ENCODE results near the gene PLEKHH3.

DNA sequence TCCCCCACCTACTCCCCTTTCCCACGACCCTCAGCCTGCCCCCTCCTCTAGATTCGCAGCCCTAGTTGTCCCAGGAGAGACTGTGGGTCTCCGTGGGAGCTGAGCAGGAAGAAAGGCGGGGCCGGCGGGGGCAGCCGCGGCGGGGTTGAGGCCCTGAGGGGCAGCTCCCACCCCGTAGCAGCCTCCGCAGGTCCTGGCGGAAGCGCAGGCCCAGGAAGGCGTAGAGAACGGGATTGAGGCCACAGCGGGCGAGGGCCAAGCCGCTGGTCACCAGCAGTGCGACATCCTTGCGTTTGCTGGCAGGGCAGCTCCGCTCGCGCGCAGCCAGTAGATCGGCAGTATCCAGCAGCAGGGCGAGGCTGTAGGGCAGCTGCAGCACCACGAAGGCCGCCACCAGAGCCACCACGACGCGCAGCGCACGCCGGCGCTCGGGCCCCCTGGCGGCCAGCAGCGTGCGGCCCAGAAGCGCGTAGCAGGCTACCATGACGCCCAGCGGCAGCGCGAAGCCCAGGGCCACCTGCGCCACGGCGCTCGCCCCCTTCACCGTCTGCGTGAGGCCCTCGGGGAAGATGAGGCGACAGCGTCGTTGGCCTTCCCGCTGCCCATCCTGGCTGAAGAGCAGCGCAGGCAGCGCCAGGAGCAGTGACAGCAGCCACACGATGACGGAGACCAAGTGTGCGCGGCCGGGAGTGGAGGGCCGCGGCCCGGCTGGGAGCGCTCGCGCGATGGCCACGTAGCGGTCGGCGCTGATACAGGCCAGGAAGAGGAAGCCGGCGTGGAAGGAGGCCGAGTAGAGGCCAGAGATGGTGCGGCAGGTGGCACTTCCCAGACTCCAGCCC, 2.9 kb upstream of the PLEKHH3 start:
- TF ChIP-seq RAD21 (IDR thresholded peaks at IDR 0.05; ENCODE audit: low read depth): peak; percentile 43; the same call in 1 of the 2 replicates
- TF ChIP-seq, protein P1, sequence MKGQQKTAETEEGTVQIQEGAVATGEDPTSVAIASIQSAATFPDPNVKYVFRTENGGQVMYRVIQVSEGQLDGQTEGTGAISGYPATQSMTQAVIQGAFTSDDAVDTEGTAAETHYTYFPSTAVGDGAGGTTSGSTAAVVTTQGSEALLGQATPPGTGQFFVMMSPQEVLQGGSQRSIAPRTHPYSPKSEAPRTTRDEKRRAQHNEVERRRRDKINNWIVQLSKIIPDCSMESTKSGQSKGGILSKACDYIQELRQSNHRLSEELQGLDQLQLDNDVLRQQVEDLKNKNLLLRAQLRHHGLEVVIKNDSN (IDR thresholded peaks at IDR 0.05): no peak
- TF ChIP-seq EP300 (IDR thresholded peaks at IDR 0.05; ENCODE audit: borderline replicate concordance): no peak
- 0 out of 2 replicates have a peak, but pooled peaks have one; percentile 28 for TF ChIP-seq YY1 (IDR thresholded peaks at IDR 0.05; ENCODE audit: low read depth)
- TF ChIP-seq, protein P2, sequence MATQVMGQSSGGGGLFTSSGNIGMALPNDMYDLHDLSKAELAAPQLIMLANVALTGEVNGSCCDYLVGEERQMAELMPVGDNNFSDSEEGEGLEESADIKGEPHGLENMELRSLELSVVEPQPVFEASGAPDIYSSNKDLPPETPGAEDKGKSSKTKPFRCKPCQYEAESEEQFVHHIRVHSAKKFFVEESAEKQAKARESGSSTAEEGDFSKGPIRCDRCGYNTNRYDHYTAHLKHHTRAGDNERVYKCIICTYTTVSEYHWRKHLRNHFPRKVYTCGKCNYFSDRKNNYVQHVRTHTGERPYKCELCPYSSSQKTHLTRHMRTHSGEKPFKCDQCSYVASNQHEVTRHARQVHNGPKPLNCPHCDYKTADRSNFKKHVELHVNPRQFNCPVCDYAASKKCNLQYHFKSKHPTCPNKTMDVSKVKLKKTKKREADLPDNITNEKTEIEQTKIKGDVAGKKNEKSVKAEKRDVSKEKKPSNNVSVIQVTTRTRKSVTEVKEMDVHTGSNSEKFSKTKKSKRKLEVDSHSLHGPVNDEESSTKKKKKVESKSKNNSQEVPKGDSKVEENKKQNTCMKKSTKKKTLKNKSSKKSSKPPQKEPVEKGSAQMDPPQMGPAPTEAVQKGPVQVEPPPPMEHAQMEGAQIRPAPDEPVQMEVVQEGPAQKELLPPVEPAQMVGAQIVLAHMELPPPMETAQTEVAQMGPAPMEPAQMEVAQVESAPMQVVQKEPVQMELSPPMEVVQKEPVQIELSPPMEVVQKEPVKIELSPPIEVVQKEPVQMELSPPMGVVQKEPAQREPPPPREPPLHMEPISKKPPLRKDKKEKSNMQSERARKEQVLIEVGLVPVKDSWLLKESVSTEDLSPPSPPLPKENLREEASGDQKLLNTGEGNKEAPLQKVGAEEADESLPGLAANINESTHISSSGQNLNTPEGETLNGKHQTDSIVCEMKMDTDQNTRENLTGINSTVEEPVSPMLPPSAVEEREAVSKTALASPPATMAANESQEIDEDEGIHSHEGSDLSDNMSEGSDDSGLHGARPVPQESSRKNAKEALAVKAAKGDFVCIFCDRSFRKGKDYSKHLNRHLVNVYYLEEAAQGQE (IDR thresholded peaks at IDR 0.05; ENCODE audit: low read depth): no peak
- no peak for TF ChIP-seq CREB1 (IDR thresholded peaks at IDR 0.05; ENCODE audit: low read depth)
- TF ChIP-seq EGR1 (IDR thresholded peaks at IDR 0.05): no peak

Data from Ishikawa (cell line).